ENCODE measurements around the gene ABHD16B. TPM values are rescaled to one million over a fixed set of nuclear protein-coding genes. Genes with fewer than 3 reads are reported as not detected.

Gene ABHD16B
- total and polyA plus RNA-seq, 2 donors (not counting 1 experiment from before 2014, with no cell fraction given): not detected

DNA sequence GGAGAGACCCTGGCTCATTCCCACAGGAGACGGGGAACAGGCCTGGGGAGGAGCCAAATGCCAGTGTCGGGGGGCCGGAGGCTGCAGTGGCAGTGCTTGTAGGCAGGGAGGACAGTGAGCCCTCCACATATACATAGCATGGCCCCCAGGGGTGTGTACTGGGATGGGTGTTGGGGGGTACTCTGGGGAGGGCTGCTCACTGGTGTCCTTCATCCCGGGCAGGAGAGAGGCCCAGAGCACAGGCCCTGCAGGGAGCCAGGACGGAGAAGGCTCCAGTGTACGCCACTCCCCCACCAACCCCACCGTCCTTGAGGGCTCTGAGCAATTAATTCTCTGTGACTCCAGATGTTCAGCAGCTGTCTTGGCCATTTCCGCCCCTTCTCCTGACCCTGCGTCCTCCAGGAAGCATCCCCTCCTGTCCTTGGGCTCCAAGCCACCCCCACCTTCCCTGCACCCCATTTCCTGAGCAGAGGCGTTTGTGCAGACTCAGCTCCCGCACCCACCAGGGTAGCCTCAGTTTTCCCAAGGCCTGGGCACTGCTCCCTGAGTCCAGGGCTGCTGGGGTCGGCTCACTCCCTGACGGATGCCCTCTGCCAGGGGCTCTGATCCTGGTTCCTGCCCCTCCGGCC, 3.4 kb upstream of the ABHD16B start:
- TF ChIP-seq EZH2 (IDR thresholded peaks at IDR 0.05; ENCODE audit: borderline replicate concordance, insufficient read depth, low read depth, low read length, poor library complexity, severe bottlenecking): no peak
- TF ChIP-seq, protein P1, sequence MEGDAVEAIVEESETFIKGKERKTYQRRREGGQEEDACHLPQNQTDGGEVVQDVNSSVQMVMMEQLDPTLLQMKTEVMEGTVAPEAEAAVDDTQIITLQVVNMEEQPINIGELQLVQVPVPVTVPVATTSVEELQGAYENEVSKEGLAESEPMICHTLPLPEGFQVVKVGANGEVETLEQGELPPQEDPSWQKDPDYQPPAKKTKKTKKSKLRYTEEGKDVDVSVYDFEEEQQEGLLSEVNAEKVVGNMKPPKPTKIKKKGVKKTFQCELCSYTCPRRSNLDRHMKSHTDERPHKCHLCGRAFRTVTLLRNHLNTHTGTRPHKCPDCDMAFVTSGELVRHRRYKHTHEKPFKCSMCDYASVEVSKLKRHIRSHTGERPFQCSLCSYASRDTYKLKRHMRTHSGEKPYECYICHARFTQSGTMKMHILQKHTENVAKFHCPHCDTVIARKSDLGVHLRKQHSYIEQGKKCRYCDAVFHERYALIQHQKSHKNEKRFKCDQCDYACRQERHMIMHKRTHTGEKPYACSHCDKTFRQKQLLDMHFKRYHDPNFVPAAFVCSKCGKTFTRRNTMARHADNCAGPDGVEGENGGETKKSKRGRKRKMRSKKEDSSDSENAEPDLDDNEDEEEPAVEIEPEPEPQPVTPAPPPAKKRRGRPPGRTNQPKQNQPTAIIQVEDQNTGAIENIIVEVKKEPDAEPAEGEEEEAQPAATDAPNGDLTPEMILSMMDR (IDR thresholded peaks at IDR 0.05): no peak
- WGBS (ENCODE audit: insufficient coverage): 53% methylated on average over 13 of the region's 14 CpGs
- Mint-ChIP-seq H3K27ac (no peak overlapping the region), H3K4me3 (no peak overlapping the region), H3K4me1 (peaks cover 27% of the 10 kb centered on the region), H3K9me3 (ENCODE audit: insufficient read depth) (no peaks in the 10 kb centered on the region), H3K27me3 (no peaks in the 10 kb centered on the region)
- Histone ChIP-seq H3K9ac (ENCODE audit: low read length) (no peak overlapping the region), H3K27me3 (replicated peaks in 1 of 4; ENCODE audit: control extremely low read depth in 1 of 4, control insufficient read depth in 3 of 4, insufficient read depth in 4 of 4, low read length in 3 of 4) (peaks cover 0 to 19% (median 5%) of the 10 kb centered on the region in 4 experiments), H3K36me3 (replicated peaks in 1 of 2; ENCODE audit: control extremely low read depth in 1 of 2, control insufficient read depth in 1 of 2, extremely low read depth in 1 of 2, insufficient read depth in 2 of 2, low read length in 1 of 2) (peaks cover 0 to 4% of the 10 kb centered on the region in 2 experiments), H3K79me2 (ENCODE audit: control insufficient read depth, insufficient read depth, low read length) (no peaks in the 10 kb centered on the region), H3K4me2 (replicated peaks; ENCODE audit: low read depth, low read length, poor library complexity, severe bottlenecking) (peak overlapping the region; percentile 60), H2AFZ (ENCODE audit: insufficient read depth, low read depth, low read length, poor library complexity, severe bottlenecking) (no peak overlapping the region), H3K4me3 (ENCODE audit: control extremely low read depth in 1 of 5, extremely low read depth in 1 of 5, insufficient read depth in 1 of 5, low read depth in 2 of 5, low read length in 4 of 5) (no peak overlapping the region), H3K9me3 (ENCODE audit: control extremely low read depth in 1 of 3, control insufficient read depth in 2 of 3, insufficient read depth in 1 of 3, low read length in 2 of 3) (no peaks in the 10 kb centered on the region), H3K4me1 (ENCODE audit: control insufficient read depth in 2 of 2, insufficient read depth in 2 of 2, low read length in 2 of 2) (peaks cover 26 to 39% of the 10 kb centered on the region in 2 donors), H3K27ac (ENCODE audit: low read length in 2 of 2) (no peak overlapping the region), H4K20me1 (ENCODE audit: control insufficient read depth, insufficient read depth, low read length, poor library complexity, severe bottlenecking) (no peaks in the 10 kb centered on the region)
- intact Hi-C loops (cut with micrococcal nuclease): no loop called here
- no peak for DNase-seq
- POLR2A ChIA-PET: no interaction called here
- no peak for ATAC-seq (ENCODE audit: low read depth)
- CTCF ChIA-PET: interaction anchor here (0.5 kb wide), 1 partner anchor 186 kb away, joined by 5 read pairs; no protein-coding TSS in a partner anchor

DNA sequence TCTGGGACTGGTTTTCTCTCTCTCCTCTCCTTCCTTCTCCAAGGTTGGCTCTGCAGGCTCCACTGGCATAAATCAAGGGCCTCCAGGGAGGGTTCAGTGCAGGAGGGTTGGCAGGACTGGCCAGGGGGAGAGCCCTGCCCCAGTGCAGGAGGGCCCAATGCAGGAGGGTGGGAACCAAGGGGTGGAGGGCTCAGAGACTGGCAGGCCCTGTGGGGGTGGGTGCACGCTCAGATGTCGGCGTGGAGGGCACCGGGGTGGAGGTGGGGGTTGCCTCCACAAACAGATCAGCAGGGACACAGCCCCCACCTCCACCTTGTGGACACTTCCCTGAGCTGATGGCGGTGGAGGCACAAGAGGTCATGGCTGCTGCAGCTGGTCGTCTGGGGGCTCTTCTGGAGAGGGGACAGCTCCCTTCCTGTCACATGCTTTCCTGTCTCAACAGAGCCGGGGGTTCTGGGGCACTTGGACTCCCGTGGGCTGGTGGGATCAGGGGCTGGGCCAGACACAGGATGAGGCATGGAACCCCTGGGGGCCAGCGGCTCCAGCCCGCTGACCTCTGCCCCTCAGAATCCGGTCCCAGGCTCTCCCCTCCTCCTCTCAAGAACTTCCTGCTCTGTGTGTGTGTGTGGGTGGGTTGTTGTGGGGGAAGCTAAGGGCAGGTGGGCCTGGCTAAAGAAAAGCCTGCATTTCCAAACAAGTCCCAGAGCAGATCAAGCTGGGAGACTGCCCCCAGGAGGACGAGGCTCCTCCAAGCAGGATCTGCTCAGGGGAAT, 2.7 kb upstream of the ABHD16B start:
- H3K4me1 ChIP-seq (ENCODE audit: control insufficient read depth in 2 of 2, insufficient read depth in 2 of 2, low read length in 2 of 2): peaks cover 31 to 46% of the 10 kb centered on the region in 2 donors

More for the DNA sequence above, 2.7 kb upstream of the ABHD16B start:
- Histone ChIP-seq H3K4me3 (ENCODE audit: control extremely low read depth in 1 of 5, extremely low read depth in 1 of 5, insufficient read depth in 1 of 5, low read depth in 2 of 5, low read length in 4 of 5) (peak overlapping the region in 2 of 5 experiments; percentile 7 to 25), H3K9ac (ENCODE audit: low read length) (peak overlapping the region; percentile 38), H3K4me2 (replicated peaks; ENCODE audit: low read depth, low read length, poor library complexity, severe bottlenecking) (peak overlapping the region; percentile 60), H3K79me2 (ENCODE audit: control insufficient read depth, insufficient read depth, low read length) (peaks cover 5% of the 10 kb centered on the region), H3K27me3 (replicated peaks in 1 of 4; ENCODE audit: control extremely low read depth in 1 of 4, control insufficient read depth in 3 of 4, insufficient read depth in 4 of 4, low read length in 3 of 4) (peaks cover 0 to 16% (median 5%) of the 10 kb centered on the region in 4 experiments), H3K27ac (ENCODE audit: low read length in 2 of 2) (no peak overlapping the region), H3K9me3 (ENCODE audit: control extremely low read depth in 1 of 3, control insufficient read depth in 2 of 3, insufficient read depth in 1 of 3, low read length in 2 of 3) (no peaks in the 10 kb centered on the region), H3K36me3 (replicated peaks in 1 of 2; ENCODE audit: control extremely low read depth in 1 of 2, control insufficient read depth in 1 of 2, extremely low read depth in 1 of 2, insufficient read depth in 2 of 2, low read length in 1 of 2) (peaks cover 0 to 4% of the 10 kb centered on the region in 2 experiments), H4K20me1 (ENCODE audit: control insufficient read depth, insufficient read depth, low read length, poor library complexity, severe bottlenecking) (no peaks in the 10 kb centered on the region), H2AFZ (ENCODE audit: insufficient read depth, low read depth, low read length, poor library complexity, severe bottlenecking) (peak overlapping the region; percentile 9)
- POLR2A ChIA-PET: interaction anchor here (0.5 kb wide), 1 partner anchor 327 kb away, joined by 6 read pairs; no protein-coding TSS in a partner anchor
- ATAC-seq (ENCODE audit: low read depth) (peak; percentile 26), DNase-seq (no peak)
- 19% methylated on average over 1 of the region's 12 CpGs for WGBS (ENCODE audit: insufficient coverage)
- Mint-ChIP-seq H3K27me3 (no peaks in the 10 kb centered on the region), H3K9me3 (ENCODE audit: insufficient read depth) (no peaks in the 10 kb centered on the region), H3K4me3 (peak overlapping the region; percentile 67), H3K27ac (no peak overlapping the region), H3K4me1 (peaks cover 34% of the 10 kb centered on the region)
- TF ChIP-seq EZH2 (IDR thresholded peaks at IDR 0.05; ENCODE audit: borderline replicate concordance, insufficient read depth, low read depth, low read length, poor library complexity, severe bottlenecking): no peak
- TF ChIP-seq, protein P1 (IDR thresholded peaks at IDR 0.05): no peak
- CTCF ChIA-PET: no interaction called here
- intact Hi-C loops (cut with micrococcal nuclease): no loop called here
